Osteocyte (in vitro differentiated cells): ENCODE results near the gene HIPK4. TPM values are rescaled to one million over a fixed set of nuclear protein-coding genes. Genes with fewer than 3 reads are reported as not detected.

Source experiments
- DNase-seq: peaks from one replicate; pipeline ENCODE4 v3.0.0; 2021; ENCODE audit warnings: mixed read lengths; ENCODE audit not compliant: unreplicated experiment; ENCODE audit errors: extremely low spot score
- H3K27ac Mint-ChIP-seq: one replicate; pipeline ENCODE4 v1.8.0; 2021; ENCODE audit warnings: mild to moderate bottlenecking, mixed read lengths; ENCODE audit not compliant: unreplicated experiment
- H3K27me3 Mint-ChIP-seq: one replicate; pipeline ENCODE4 v1.8.0; 2021; ENCODE audit warnings: mixed read lengths; ENCODE audit not compliant: unreplicated experiment
- H3K36me3 Mint-ChIP-seq: one replicate; pipeline ENCODE4 v1.8.0; 2021; ENCODE audit warnings: mixed read lengths; ENCODE audit not compliant: unreplicated experiment
- H3K4me1 Mint-ChIP-seq: one replicate; pipeline ENCODE4 v1.8.0; 2021; ENCODE audit warnings: mixed read lengths; ENCODE audit not compliant: unreplicated experiment
- H3K4me3 Mint-ChIP-seq: one replicate; pipeline ENCODE4 v1.8.0; 2021; ENCODE audit warnings: mild to moderate bottlenecking, moderate library complexity, mixed read lengths; ENCODE audit not compliant: unreplicated experiment
- H3K9me3 Mint-ChIP-seq: one replicate; pipeline ENCODE4 v1.8.0; 2021; ENCODE audit warnings: mixed read lengths; ENCODE audit not compliant: unreplicated experiment
- CTCF ChIP-seq: fragments of 200-600 bp; sonication (generic); IDR thresholded peaks from 2 replicates; pipeline ENCODE4 v1.5.0; 2021; ENCODE audit warnings: antibody characterized with exemption, mild to moderate bottlenecking, moderate library complexity
- total RNA-seq: library from RNA; stranded (reverse); gene quantifications from 2 replicates; pipeline ENCODE4 v1.2.1, GENCODE V29; 2021

Gene HIPK4
- total RNA-seq, 1 donor from 2014 or later, result 0.21 TPM

GRCh38 chr19:40379446-40380198 lies 10.4 kb downstream of the HIPK4 start:
- no peak for TF ChIP-seq CTCF
- Mint-ChIP-seq H3K9me3 (no peaks in the 10 kb centered on the region), H3K4me3 (no peak overlapping the region), H3K36me3 (peaks cover 5% of the 10 kb centered on the region), H3K27me3 (no peaks in the 10 kb centered on the region), H3K4me1 (no peaks in the 10 kb centered on the region), H3K27ac (no peak overlapping the region)
- no peak for DNase-seq

DNA sequence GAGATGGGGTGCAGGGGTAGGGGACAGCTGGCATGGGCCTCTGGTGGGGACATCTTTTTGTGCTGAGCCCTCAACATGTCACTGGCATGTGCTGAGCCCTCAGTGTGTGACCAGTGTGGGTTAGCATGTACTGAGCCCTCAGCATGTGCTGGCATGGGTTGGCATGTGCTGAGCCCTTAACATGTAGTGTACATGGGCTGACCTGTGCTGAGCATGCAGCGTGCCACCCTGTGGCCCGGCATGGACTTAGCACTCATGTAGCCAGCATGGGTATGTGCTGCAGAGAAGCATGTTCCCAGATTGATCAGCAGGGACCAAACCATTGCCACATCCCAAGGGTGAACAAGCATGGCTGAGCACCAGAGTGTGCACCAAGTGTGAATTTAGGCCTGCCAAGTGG lies 11.5 kb downstream of the HIPK4 start:
- Mint-ChIP-seq H3K36me3 (peaks cover 13% of the 10 kb centered on the region), H3K4me1 (no peaks in the 10 kb centered on the region), H3K9me3 (no peaks in the 10 kb centered on the region), H3K27ac (no peak overlapping the region), H3K27me3 (no peaks in the 10 kb centered on the region), H3K4me3 (no peak overlapping the region)
- DNase-seq, result no peak
- no peak for TF ChIP-seq CTCF

GRCh38 chr19:40377876-40378385 lies 12.1 kb downstream of the HIPK4 start:
- Mint-ChIP-seq H3K27ac (no peak overlapping the region), H3K36me3 (peaks cover 13% of the 10 kb centered on the region), H3K4me3 (no peak overlapping the region), H3K4me1 (no peaks in the 10 kb centered on the region), H3K27me3 (no peaks in the 10 kb centered on the region), H3K9me3 (no peaks in the 10 kb centered on the region)
- DNase-seq, result no peak
- TF ChIP-seq CTCF, result no peak

- Mint-ChIP-seq H3K4me1 (no peaks in the 10 kb centered on the region), H3K27me3 (no peaks in the 10 kb centered on the region), H3K9me3 (no peaks in the 10 kb centered on the region), H3K36me3 (peaks cover 21% of the 10 kb centered on the region), H3K4me3 (no peak overlapping the region), H3K27ac (peak overlapping the region; percentile 34)
- TF ChIP-seq CTCF, result no peak
- no peak for DNase-seq
These were observed 13.6 kb downstream of the HIPK4 start for GRCh38 chr19:40376286-40376862.

DNA sequence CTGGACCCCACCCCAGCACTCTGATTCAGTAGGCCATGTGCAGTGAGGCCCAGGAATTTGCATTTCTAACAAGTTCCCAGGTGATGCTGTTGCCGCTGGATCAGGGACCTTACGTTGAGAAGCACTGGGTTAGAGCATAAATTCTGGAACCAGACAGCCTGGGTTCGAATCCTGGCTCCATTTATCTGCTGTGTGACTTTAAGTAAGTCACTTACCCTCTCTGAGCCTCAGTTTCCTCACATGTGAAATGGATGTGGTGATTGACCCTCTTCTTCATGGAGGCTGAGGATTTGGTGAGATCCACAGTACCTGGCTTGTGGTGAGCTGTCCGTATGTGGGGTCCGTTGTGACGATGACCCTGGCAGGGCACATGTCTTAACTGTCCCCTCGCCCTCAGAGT lies 15.9 kb downstream of the HIPK4 start:
- no peak for TF ChIP-seq CTCF
- Mint-ChIP-seq H3K36me3 (peaks cover 29% of the 10 kb centered on the region), H3K9me3 (no peaks in the 10 kb centered on the region), H3K4me3 (no peak overlapping the region), H3K4me1 (no peaks in the 10 kb centered on the region), H3K27me3 (no peaks in the 10 kb centered on the region), H3K27ac (no peak overlapping the region)
- no peak for DNase-seq
